Suprapubic skin (tissue), 4 donors: ENCODE results near the gene ZNF674. TPM values are rescaled to one million over a fixed set of nuclear protein-coding genes. Genes with fewer than 3 reads are reported as not detected.
"Not testable (repeated sequence)": the region's sequence is repeated elsewhere in the genome, so short reads cannot be mapped to it uniquely, and the experiment has no call there.

Experiments used
- DNase-seq, 2 donors: peaks; one replicate each; pipeline ENCODE4 v3.0.0-alpha.2; 2019; ENCODE audit warnings: low spot score in 2 of 2
- H3K27ac ChIP-seq: fragments of 200-600 bp; sonication (generic); one replicate; pipeline ENCODE4 v1.5.1; 2019
- H3K27me3 ChIP-seq: fragments of 200-600 bp; sonication (generic); one replicate; pipeline ENCODE4 v1.5.1; 2019
- H3K36me3 ChIP-seq: fragments of 200-600 bp; sonication (generic); one replicate; pipeline ENCODE4 v1.5.1; 2019
- H3K4me1 ChIP-seq: fragments of 200-600 bp; sonication (generic); one replicate; pipeline ENCODE4 v1.5.1; 2019
- H3K4me3 ChIP-seq: fragments of 200-600 bp; sonication (generic); one replicate; pipeline ENCODE4 v1.5.1; 2019; ENCODE audit warnings: mild to moderate bottlenecking
- H3K9me3 ChIP-seq: fragments of 200-600 bp; sonication (generic); one replicate; pipeline ENCODE4 v1.5.1; 2019
- CTCF ChIP-seq, 2 donors: fragments of 200-600 bp in 1 of 2; fragments of 450-650 bp in 1 of 2; sonication (generic) in 1 of 2; IDR thresholded peaks; one replicate each; pipeline ENCODE4 v1.5.1; 2016 to 2019; ENCODE audit warnings: antibody characterized with exemption in 2 of 2, mild to moderate bottlenecking in 1 of 2, moderate library complexity in 1 of 2
- EP300 ChIP-seq: sonication (generic); formaldehyde crosslinking; IDR thresholded peaks from one replicate; pipeline ENCODE4 v1.6.1; 2017; ENCODE audit warnings: antibody characterized with exemption
- POLR2A ChIP-seq, 2 donors: fragments of 450-650 bp; IDR thresholded peaks; one replicate each; pipeline ENCODE4 v1.6.1; 2017; ENCODE audit warnings: antibody characterized with exemption in 2 of 2, mild to moderate bottlenecking in 2 of 2, moderate library complexity in 2 of 2
- POLR2AphosphoS5 ChIP-seq, 3 donors: sonication (generic); formaldehyde crosslinking; IDR thresholded peaks; one replicate each; pipeline ENCODE4 v1.6.1; 2017; ENCODE audit warnings: antibody characterized with exemption in 3 of 3
- WGBS: methylation state at CpG from one replicate; pipeline ENCODE4 v1.1.5; 2018; 5-methylcytosine and 5-hydroxymethylcytosine counted together
- total RNA-seq, 4 donors: library from RNA; depleted of rRNA; stranded (reverse); fragments of >200 nt; gene quantifications; one replicate each; pipeline ENCODE4 v1.1.0, GENCODE V29; 2016

The ZNF674 gene
- total RNA-seq, 4 donors from 2014 or later, result 1.9 to 6.2 (median 3.7) TPM

DNA sequence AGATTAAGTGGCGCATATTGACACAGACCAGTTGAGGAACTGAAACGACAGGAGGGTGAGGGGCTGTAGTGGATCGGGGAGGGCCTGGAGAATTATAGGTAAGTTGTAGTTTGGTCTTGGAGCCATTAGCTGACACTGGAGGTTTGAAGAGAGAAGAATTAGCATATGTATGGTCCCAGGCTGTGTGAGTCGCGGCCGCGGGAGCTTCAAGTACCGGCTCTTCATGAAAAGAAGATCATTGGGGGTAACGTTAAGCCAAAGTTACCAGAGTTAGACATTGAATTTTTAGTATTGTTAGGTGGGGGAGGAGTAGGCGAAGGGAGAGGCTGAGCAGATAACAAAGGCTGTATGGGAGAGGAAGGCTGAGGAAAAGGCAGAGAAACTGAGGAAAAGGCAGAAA lies 56.5 kb downstream of the ZNF674 start:
- TF ChIP-seq POLR2AphosphoS5 (IDR thresholded peaks at IDR 0.05) (no peak), CTCF (IDR thresholded peaks at IDR 0.05) (no peak), EP300 (no peak), POLR2A (IDR thresholded peaks at IDR 0.05) (no peak)
- 72% methylated on average over 10 of the region's 10 CpGs for WGBS
- no peaks in the 10 kb centered on the region for H3K4me1 ChIP-seq

DNA sequence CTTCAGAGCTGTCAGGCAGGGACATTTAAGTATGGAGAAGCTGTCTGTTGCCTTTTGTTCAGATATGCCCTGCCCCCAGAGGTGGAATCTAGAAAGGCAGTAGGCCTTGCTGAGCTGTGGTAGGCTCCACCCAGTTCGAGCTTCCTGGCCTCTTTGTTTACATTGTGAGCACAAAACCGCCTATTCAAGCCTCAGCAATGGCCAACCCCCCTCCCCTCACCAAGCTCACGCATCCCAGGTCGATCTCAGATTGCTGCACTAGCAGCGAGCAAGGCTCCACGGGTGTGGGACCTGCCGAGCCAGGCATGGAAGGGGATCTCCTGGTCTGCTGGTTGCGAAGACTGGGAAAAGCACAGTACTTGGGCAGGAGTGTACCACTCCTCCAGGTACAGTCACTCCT lies 59.3 kb downstream of the ZNF674 start:
- no peak for DNase-seq
- Histone ChIP-seq H3K27ac (no peak overlapping the region), H3K27me3 (no peaks in the 10 kb centered on the region), H3K4me1 (no peaks in the 10 kb centered on the region), H3K36me3 (no peaks in the 10 kb centered on the region), H3K4me3 (no peak overlapping the region), H3K9me3 (no peaks in the 10 kb centered on the region)
- 56% methylated on average over 3 of the region's 8 CpGs for WGBS
- TF ChIP-seq POLR2A (IDR thresholded peaks at IDR 0.05) (no peak), CTCF (IDR thresholded peaks at IDR 0.05) (no peak), EP300 (no peak), POLR2AphosphoS5 (IDR thresholded peaks at IDR 0.05) (no peak)

More for the DNA sequence above, 56.5 kb downstream of the ZNF674 start:
- no peaks in the 10 kb centered on the region for H3K9me3 ChIP-seq
- H3K4me3 ChIP-seq, result no peak overlapping the region
- no peak overlapping the region for H3K27ac ChIP-seq
- no peaks in the 10 kb centered on the region for H3K36me3 ChIP-seq
- DNase-seq, result no peak
- no peaks in the 10 kb centered on the region for H3K27me3 ChIP-seq

- DNase-seq, H3K27ac ChIP-seq, H3K27me3 ChIP-seq, H3K36me3 ChIP-seq, H3K4me3 ChIP-seq, H3K4me1 ChIP-seq, H3K9me3 ChIP-seq: not testable (repeated sequence)
- WGBS, result 80% methylated on average over 2 of the region's 2 CpGs
These were observed 66.6 kb downstream of the ZNF674 start for GRCh38 chrX:46478634-46479033.

DNA sequence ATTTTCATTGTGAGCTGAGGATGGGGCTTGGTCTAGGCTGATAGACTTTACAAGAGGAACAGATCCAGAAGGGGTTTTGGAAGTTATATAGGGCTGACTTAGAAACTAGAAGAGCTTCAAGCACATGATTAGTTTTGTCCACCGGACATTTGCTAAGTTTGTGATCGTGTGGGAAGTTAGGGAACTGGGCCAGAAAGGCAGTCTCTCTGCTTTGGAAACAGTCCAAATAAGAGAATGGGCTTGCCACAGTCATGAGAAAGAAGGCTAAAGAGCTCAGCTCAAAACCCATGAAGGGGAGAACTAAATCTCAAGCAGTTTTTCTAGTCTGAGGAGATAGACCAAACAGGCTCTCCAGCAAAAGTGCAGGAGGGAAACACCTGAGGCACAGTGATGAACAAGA lies 67.8 kb downstream of the ZNF674 start:
- no peak for DNase-seq
- 31% methylated on average over 2 of the region's 2 CpGs for WGBS

DNA sequence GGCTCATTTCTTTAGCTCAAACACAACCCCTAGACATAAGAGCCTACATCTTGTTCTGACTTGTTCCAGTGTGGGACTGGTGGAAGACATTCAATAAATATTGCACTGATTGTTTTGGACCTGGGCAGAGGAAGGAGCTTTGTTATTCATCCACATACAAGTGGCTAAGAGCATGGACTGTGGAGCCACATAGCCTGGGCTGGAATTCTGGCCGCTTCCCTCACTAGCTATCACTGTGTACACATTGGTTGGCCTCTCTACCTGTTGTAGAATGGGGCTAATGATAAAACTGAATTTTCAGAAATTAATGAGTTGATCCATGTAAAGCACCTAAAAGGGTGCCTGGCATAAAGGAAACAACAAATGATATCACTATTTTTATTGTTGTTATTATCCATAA lies 80.0 kb downstream of the ZNF674 start:
- H3K4me3 ChIP-seq, result no peak overlapping the region
- H3K36me3 ChIP-seq, result peaks cover 11% of the 10 kb centered on the region
- no peak overlapping the region for H3K27ac ChIP-seq
- 81% methylated on average over 1 of the region's 1 CpG for WGBS
- no peaks in the 10 kb centered on the region for H3K4me1 ChIP-seq
- DNase-seq, result no peak
- no peaks in the 10 kb centered on the region for H3K27me3 ChIP-seq
- no peak for TF ChIP-seq CTCF (IDR thresholded peaks at IDR 0.05)
- no peak for TF ChIP-seq EP300
- no peak for TF ChIP-seq POLR2A (IDR thresholded peaks at IDR 0.05)
- TF ChIP-seq POLR2AphosphoS5 (IDR thresholded peaks at IDR 0.05), result no peak
- H3K9me3 ChIP-seq, result no peaks in the 10 kb centered on the region

More for the DNA sequence above, 67.8 kb downstream of the ZNF674 start:
- TF ChIP-seq CTCF (IDR thresholded peaks at IDR 0.05), result no peak
- no peak for TF ChIP-seq POLR2AphosphoS5 (IDR thresholded peaks at IDR 0.05)
- no peak for TF ChIP-seq POLR2A (IDR thresholded peaks at IDR 0.05)
- TF ChIP-seq EP300, result no peak
- H3K27me3 ChIP-seq, result no peaks in the 10 kb centered on the region
- H3K9me3 ChIP-seq, result no peaks in the 10 kb centered on the region
- no peak overlapping the region for H3K4me3 ChIP-seq
- H3K36me3 ChIP-seq, result no peaks in the 10 kb centered on the region
- no peaks in the 10 kb centered on the region for H3K4me1 ChIP-seq
- no peak overlapping the region for H3K27ac ChIP-seq

DNA sequence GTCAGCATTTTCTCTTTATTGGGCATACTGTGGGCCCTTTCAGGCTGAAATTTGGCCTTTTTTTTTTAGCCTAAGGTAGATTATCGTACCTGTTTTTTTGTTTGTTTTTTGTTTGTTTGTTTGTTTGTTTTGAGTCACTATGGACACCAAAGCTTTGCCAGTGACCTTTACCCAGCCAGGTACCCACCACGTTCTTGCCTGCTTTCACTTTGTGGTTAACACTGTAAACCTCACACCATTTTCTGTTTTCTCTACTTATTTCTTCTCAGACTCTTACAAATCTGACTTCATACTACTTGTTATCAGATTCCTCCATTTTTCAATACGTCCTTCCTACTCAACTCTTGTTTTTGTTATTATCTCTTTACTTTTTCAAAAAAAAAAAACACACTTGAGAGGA lies 81.5 kb downstream of the ZNF674 start:
- H3K27me3 ChIP-seq, result no peaks in the 10 kb centered on the region
- no peak overlapping the region for H3K4me3 ChIP-seq
- no peak for DNase-seq
- H3K4me1 ChIP-seq, result no peaks in the 10 kb centered on the region
- WGBS, result 63% methylated on average over 3 of the region's 3 CpGs
- H3K36me3 ChIP-seq, result peaks cover 11% of the 10 kb centered on the region
- H3K9me3 ChIP-seq, result no peaks in the 10 kb centered on the region
- no peak overlapping the region for H3K27ac ChIP-seq
- TF ChIP-seq EP300, result no peak
- no peak for TF ChIP-seq POLR2AphosphoS5 (IDR thresholded peaks at IDR 0.05)
- TF ChIP-seq CTCF (IDR thresholded peaks at IDR 0.05), result no peak
- no peak for TF ChIP-seq POLR2A (IDR thresholded peaks at IDR 0.05)
